Effector CD8-positive, alpha-beta T cell (primary cell): Measurements from ENCODE around the gene UGT1A6.

Experiments used
- DNase-seq: peaks from one replicate; lab custom pipeline; 2025; lab: John Stamatoyannopoulos, UW

Gene UGT1A6

GRCh38 chr2:233801357-233802131 is 108.9 kb downstream of the UGT1A6 start:
- DNase-seq = no peak

- no peak for DNase-seq
These were observed 109.6 kb downstream of the UGT1A6 start for GRCh38 chr2:233802132-233802815.

GRCh38 chr2:233803292-233803911 is 110.7 kb downstream of the UGT1A6 start:
- DNase-seq = no peak

- no peak for DNase-seq
These were observed 111.3 kb downstream of the UGT1A6 start for GRCh38 chr2:233803994-233804393.

DNA sequence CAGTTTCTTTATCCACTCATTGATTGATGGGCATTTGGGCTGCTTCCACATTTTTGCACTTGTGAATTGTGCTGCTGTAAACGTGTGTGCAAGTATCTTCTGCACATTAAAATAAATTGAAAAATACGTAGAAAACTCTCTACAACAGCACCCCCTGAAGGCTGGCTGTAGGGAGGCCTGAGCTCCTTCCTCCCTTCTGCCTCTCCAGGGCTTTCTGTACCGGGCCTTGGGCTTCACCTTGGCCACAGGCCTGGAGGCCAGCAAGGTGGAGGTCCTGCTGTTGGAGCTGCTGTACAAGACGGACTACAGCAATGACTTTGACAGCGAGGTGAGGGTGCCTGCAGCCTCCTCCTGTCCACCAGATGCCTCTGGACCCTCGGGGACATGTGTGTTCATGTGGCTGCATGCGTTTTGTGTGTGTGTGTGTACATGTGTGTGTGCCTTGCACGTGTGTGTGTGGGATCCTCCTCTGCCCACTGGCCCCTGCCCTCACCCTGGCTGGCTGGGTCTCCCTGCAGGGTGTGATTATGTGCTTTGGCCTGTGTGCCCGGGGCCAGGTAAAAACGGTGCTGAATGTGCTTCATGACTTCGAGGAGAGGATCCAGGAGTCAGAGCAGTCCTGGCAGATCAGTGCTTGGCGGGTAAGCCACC is 114.7 kb downstream of the UGT1A6 start:
- DNase-seq = no peak

GRCh38 chr2:233807966-233808935 is 115.6 kb downstream of the UGT1A6 start:
- no peak for DNase-seq

DNA sequence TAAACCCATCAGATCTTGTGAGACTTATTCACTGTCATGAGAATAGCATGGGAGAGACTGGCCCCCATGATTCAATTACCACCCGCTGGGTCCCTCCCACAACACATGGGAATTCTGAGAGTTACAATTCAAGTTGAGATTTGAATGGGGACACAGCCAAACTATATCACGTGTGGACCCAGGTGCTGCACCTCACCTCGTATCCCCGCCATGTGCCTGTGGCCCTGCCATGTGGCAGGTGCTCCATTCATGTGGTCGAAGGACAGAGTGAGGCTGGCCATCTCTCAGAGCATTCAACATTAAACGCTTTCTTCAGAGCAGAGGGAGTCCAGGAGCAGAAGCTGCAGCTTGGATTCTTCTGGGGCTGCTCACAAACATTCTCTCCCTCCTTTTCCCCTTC is 117.7 kb downstream of the UGT1A6 start:
- DNase-seq = no peak

- no peak for DNase-seq
These were observed 118.4 kb downstream of the UGT1A6 start for GRCh38 chr2:233811087-233811486.

DNA sequence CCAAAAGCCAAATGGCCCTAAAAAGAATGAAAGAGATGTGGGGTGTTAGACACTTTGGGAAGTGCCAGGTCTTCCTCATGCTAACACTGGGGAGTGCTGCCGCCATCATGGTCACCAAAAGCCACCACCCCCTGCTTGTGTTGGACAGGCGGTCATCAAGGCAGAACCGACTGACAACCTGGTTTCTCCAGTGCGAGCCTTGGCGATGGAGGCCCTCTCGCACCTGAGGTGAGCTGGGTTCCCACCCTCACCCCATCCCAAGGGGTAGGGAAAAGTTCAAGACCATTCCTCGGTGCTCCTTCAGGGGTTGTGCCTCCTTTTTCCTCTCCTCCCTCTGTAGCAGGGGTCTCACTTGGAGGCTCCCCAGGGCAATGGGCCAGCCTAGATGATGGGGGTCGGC is 119.0 kb downstream of the UGT1A6 start:
- DNase-seq = no peak

DNA sequence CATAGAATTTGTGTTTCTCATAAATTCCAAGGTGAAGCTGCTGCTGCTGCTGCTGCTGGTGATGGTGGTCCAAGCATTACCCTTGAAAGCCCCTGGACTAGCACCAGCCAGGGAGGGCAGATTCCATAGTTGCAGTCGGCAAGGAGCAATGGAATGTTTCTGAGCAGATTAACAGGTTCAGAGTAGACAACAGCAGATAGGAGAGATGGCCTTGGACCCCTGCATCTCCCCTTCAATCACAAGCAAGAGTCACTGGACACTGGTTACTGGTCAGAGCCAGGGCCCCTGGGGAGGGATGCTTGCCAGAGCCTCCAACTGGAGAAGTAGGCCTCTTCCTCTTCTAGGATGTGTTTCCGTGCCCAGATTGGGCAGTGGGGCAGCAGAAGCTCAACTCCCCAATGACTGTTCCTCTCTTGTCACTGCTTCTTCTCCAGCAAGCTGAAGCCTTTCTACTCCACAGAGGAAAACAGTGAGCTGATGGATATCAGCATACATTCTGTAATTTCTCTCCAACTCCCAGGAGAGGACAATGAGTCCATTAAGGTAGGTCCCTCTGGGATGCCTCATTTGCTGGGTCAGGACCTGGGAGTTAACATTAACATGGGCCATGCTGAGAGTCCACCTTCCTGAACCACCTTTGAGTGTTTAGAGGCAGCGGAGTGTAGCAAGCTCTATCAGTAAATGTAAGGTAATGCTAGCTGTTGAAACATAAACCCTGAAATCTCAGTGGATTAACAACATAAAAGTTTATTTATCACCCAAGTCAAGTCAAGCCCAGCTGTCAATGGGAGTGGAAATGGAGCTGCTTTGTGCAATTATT is 120.8 kb downstream of the UGT1A6 start:
- DNase-seq = no peak

- DNase-seq = no peak
These were observed 121.6 kb downstream of the UGT1A6 start for GRCh38 chr2:233814056-233814835.

DNA sequence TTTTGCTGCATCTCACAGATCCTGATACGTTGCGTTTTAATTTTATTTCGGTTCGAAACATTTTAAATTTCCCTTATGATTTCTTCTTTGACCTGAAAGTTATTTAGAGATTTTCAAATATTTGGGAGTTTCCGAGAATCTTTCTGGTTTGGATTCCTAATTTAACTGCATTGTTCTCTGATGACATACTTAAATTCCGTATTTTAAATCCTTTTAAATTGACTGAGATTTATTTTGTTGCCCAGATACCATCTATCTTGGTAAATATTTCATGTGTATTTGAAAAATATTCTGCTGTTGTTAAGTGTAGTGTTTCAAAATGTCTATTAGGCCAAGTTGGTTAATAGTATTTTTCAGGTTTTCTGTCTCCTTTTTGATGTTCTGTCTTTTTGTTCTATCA is 123.2 kb downstream of the UGT1A6 start:
- DNase-seq = no peak

GRCh38 chr2:233816334-233816733 is 123.6 kb downstream of the UGT1A6 start:
- DNase-seq = no peak

DNA sequence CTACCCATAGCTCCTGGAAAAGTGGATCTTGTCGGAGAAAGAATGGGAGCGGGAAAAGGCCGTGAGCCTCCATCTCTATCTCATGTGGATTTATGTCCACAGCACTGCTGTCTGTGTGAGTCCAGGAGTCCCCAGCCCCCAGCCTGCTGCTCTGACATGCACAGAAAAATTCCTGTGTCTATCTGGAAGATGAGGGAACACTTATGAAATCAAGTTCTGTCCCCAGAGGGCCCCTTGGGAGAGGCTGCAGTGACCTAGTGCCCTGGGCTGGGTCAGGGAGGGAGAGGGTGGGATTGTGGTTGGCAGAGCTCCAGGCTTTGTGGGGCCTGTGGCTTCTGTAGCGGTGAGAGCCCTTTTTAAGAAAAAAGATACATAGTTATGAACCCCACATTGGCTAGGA is 124.1 kb downstream of the UGT1A6 start:
- no peak for DNase-seq

DNA sequence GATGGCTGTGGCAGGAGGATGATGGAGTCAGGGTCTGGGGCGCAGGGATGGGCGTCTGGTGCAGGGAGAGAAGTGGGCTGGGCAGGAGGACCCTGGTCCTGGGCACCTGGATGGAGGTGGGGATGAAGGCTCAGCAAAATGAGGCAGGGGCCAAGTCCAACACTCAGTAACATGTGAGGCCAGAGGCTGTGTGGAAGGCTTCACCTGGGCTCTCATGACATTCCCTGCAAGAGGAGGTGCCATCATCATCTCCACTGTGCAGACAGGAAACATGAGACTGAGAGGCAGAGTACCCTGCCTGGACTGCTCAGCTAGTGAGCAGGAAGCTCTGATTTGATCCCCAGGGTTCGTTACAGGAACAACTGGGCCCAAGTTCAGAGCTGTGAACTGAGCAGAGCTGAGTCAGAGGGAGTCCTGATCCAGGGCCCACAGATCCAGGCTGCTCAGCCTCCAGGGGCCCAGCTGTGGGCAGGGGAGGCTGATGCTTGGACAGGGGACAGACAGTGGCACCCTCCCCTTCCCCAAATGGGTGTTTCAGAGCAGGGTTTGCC is 124.7 kb downstream of the UGT1A6 start:
- DNase-seq = no peak

GRCh38 chr2:233817995-233818638 is 125.4 kb downstream of the UGT1A6 start:
- no peak for DNase-seq

DNA sequence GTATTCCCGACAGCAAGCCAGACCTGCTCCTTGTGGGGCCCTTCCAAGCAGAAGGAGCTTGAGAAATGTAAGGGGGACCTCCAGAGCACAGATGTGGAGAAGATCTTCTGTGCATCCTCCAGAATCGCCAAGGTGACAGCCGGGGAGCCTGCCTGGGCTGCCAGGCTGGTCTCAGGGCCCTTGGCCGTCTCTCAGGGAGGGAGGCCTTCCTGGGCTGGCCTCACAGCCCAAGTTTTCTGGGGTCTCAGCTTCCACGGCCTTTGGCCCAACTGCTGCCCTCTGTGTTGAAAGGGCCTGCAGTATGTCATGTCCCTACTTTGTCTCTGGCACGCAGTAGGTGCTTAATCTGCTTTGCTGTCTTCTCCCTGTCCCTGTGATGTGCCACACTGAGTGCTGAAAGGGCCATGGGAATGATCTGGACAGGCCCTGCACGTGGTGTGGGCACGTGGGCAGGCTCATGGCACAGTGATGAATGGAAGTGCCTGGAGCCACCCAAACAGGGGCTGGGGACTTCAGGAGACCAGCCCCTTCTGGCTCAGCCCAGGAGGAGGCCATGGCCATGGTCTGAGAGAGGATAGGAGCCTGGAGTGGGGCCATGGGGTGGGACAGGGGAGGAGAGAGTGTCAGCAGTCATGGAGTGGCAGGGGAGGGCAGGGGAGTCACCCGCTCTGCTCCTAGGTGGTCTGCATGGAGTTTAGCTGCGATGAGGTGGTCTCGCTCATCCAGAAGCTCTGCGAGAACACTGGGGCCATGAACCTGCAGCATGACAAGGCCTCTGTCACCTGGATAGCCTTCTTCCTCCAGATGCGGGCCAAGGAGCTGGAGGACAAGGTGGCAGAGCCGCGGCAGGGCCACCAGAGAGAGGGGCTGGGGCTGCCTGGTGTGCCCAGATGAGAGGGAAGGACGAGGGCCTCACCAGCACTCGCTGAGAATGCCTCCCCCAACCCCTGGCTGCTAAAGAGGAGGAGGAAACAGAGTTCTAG is 126.2 kb downstream of the UGT1A6 start:
- no peak for DNase-seq
